ENCODE data around the gene TMEM147.

The TMEM147 gene, protein sequence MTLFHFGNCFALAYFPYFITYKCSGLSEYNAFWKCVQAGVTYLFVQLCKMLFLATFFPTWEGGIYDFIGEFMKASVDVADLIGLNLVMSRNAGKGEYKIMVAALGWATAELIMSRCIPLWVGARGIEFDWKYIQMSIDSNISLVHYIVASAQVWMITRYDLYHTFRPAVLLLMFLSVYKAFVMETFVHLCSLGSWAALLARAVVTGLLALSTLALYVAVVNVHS

DNA sequence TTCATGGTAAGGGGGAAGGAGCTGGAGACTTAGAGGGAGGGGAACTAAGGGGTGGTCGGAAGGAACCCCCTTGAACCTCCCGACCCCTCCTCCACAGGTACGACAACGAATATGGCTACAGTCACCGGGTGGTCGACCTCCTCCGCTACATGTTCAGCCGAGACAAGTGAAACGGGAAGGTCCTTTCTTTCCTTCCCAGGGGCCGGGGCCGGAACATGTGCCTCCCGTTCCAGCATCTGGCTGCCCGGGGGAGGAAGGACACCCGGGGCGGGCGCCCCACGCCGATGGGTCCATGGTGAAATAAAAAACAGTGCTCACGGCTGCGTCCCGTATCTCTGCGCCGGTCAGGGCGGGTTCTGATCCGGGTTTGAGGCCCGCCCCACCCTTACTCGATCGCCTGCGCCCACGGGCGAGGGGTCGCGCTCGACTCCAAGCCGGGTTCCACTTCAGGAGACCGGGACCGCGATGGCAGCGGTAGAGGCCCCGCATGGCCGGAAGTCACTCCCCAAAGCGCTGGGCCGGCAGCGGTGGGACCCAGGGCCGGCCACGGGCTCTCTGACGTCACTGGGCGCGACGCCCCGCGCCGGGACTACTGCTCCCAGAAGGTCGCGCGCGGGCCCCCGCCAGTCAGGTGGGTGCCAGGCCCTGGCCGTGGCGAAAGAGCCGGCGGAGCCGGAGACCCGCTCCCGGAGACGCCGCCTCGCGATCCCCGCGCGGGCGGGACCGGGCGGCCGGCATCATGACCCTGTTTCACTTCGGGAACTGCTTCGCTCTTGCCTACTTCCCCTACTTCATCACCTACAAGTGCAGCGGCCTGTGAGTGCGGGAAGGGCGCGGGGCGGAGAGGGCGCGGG is at the start of gene TMEM147:
Gene TMEM147 (plus strand): TSS at position 626 of the 854 bp plus-strand sequence. CDS start 114 bp downstream, at position 740.
- DNase-seq (ENCODE audit: low read depth in 2 of 3, low spot score in 2 of 3), result peak; percentile 77 to 78 (median 78)

DNA sequence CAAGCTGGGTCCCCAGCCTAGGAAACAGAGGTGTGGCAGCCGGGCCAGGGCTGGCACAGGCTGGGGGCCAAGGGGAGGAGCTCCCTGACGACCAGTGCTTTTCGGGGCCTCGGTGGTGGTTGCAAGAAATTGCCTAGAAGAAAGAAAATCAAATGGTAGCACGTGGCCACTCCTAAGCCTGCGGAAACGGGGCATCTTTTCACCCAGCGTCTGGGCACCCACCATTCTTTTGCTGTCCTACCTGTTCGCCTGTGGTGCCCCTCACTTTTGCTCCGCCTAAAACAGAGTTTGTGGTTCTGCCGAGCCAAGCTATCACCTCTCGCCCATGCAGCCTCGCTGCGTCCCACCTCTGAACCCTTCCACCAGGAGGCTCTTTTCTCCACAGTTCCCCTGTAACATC is 48.0 kb upstream of the TMEM147 start:
- DNase-seq (ENCODE audit: low read depth in 2 of 3, low spot score in 2 of 3), result no peak

DNA sequence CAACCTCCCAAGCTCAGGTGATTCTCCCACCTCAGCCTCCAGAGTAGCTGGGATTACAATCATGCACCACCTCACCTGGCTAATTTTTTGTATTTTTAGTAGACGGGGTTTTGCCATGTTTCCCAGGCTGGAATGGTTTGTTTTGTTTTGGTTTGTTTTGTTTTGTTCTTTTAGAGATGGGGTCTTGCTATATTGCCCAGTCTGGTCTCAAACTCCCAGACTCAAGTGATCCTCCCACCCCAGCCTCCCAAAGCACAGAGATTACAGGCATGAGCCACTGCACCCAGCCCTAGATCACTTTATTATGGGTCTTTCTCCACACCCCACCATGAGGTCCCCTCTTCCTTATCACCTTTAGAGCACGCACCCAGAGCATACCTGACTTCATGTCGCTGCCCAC is 47.2 kb upstream of the TMEM147 start:
- no peak for DNase-seq (ENCODE audit: low read depth in 2 of 3, low spot score in 2 of 3)

DNA sequence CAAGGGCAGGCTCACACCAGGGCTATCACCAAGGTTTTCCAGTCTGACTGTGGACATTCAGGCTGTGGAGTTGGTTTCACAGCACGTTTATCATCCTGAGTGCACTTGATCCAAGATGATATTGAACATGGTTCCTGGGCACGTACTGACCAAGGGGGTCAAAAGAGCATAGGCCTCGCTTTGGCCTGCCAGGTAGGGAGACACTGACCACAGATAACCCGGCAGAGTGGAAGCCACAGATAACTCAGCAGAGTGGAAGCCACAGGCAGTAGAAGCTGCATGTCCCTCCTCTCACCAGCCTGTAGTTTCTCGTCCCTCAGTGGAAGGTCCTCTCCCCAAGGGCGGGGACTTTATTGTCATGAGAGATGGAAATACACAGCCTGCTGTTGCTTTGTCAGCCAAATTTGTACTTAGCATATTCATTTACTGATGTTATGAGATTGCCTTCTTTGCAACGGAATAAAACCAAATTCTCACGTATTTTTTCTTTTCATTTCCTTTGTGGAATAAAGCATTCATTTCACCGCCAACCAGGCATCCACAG is 46.4 kb upstream of the TMEM147 start:
- DNase-seq (ENCODE audit: low read depth in 2 of 3, low spot score in 2 of 3), result no peak

DNA sequence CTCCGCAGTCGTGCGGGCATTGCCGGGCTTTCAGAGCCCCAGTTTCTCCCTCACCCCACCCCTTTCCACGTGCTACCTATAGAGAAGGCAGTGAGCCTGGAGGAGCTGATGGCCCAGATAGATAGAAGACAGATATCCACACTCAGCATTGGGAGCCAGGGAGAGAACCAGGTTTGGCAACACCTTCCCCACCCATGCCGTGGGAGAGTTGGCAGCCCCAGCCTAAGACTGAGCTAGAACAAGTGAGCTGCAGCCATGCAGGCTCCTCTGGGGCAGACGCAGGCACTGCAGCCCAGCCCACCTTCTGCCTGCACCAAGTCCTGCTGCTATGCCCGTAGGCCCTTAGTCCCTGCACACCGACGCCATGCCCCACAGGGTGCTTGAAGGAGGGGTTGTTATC is 44.8 kb upstream of the TMEM147 start:
- DNase-seq (ENCODE audit: low read depth in 2 of 3, low spot score in 2 of 3), result no peak

DNA sequence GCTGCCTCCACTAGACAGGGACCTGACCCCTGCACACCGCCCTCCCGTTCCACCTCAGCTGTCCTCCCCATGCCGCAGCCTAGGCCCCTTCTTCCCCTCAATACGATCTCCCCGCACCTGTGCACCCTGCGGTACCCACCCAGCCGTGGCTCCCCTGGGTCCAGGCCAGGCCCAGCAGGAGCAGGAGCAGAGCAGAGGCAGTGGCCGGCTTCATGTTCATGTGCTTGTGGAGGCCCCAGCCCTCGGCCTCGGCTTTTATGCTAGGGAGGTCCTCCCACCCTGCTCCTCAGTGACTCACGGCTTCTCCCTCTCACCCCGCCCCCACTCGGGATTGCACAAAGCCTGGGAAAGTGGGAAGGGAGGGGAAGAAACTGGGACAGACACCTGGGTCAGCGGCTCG is 43.7 kb upstream of the TMEM147 start:
- DNase-seq (ENCODE audit: low read depth in 2 of 3, low spot score in 2 of 3), result no peak

DNA sequence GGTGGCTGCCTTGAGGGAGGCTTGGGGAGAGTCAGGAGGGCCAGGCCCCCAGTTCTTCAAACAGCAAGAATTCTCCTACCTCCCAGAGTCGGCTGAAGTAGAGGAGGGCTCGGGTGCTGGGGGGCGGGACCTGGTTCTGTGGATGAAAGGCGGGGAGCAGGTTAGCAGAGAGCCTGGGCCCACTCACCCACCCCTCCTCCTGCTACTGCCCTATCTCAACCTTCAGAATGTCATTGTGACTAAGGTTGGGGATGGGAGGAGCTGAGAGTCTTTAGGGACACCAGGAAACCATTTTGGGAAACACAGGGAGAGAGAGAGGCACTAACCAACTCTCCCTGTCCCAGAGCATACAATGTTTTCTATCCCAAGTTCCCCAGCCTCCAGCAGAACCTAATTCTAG is 42.7 kb upstream of the TMEM147 start:
- DNase-seq (ENCODE audit: low read depth in 2 of 3, low spot score in 2 of 3), result no peak

DNA sequence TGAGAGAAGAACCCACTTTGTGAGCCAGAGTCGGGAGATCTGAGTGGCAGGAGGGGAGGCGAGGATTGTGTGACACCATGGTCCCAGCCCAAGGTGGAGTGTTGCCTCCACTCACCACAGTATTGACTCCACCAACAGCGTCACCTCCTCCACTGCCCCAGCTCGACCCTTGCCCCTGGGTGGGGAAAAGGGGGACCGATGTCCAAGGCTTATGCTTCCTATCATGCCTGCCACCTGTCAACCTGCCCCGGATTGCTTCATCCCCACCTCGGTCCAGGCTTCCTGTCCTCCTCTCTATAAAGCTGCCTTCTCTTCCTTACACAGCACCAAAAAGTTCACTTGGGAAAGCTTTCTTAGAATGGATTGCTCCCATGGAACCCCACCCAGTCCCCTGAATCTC is 39.4 kb upstream of the TMEM147 start:
- DNase-seq (ENCODE audit: low read depth in 2 of 3, low spot score in 2 of 3), result no peak

DNA sequence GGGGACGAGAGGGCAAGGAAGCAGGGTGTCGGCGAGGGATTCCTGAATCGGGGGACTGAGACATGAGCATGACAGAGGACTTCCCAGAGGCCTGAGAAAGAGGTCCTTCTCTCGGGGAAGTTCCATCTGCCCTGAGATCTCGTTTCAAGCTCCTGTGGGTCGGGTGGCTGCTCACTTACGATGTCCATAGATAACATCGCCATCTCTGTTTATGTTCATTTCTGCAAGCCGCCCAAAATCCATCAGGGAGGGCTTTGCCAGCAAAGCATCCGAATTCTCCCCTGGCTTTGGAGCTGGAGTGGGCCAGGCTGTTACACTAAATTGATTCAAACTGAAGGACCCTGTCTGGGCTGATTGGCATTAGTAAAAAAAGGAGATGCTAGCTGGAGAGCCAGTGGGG is 37.9 kb upstream of the TMEM147 start:
- no peak for DNase-seq (ENCODE audit: low read depth in 2 of 3, low spot score in 2 of 3)

DNA sequence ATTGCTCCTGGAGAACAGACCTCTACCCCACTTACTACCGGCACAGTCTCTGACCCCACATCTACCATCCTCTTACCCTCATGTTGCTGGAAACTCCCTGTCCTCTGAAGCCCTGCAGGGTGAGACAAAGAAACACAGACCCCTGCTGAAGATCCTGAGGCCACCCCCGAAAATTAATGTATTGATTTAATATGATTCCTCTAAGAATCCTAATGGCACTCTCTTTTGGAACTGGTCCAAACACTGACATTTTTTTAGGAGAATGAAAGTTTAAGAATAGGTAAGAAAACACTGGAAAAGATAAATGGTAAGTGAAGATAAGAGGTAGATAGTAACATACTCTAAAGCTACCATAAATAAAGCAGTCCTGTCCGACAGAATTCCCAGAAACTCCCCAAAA is 37.3 kb upstream of the TMEM147 start:
- no peak for DNase-seq (ENCODE audit: low read depth in 2 of 3, low spot score in 2 of 3)

DNA sequence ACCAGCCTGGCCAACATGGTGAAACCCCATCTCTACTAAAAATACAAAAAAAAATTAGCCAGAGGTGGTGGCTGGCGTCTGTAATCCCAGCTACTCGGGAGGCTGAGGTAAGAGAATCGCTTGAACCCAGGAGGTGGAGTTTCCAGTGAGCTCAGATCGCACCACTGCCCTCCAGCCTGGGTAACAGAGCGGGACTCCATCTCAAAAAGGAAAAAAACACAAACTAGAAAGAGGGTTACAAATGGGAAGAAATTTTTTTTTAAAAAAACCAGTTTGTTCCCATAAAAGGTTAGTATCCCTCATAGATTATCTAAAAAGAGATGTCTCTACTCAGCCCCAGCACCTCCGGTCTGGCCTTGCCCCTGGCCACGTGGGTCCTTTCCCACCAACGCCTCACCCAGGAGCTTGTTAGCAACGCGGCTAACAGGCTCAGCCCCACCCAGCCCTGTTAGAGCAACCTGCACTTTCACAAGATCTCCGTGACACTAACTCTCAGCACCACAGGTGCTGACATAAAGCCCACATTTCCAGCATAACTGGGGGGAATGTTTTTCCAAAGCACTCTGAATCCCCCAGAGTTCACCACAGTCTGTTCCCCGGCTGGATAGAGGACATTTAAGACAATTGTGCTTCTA is 36.3 kb upstream of the TMEM147 start:
- no peak for DNase-seq (ENCODE audit: low read depth in 2 of 3, low spot score in 2 of 3)

DNA sequence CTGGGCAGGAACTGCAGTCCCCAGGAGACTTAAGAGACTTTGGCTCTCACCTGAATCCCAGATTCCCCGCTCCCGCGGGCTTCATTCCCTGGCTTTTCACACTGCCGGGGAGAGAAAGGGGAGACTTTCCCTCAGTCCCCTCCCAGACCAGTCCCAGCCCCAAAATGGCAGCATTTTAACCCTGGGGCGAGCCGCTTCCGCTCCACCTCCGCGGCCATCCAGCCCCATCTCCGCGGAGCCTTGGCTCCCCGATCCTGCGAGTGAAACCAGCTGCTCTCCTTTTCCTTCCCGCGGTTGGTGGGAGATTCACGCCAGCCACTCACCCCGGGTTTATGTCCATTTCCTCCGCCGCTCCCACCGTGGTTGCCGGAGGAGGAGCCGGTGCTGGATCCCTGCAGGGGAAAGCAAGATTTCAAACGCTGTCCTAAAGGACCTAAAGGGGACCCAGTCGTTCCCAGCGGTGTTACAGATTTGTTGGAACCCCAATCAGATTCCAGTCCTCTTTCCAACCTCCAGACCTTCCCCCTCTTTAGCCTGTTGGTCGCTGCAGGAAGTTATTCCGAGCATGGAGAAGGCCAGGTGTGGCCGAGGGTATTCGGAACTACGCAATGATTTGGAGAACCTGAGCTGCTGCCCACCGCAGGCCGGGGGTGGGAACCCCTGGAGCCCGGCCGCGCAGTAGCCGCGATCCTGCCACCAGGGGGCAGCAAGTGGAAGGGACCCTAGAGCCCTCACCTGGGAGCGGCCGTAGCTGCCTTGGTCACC is 35.4 kb upstream of the TMEM147 start:
- peak; percentile 16 to 72 (median 68) for DNase-seq (ENCODE audit: low read depth in 2 of 3, low spot score in 2 of 3)

DNA sequence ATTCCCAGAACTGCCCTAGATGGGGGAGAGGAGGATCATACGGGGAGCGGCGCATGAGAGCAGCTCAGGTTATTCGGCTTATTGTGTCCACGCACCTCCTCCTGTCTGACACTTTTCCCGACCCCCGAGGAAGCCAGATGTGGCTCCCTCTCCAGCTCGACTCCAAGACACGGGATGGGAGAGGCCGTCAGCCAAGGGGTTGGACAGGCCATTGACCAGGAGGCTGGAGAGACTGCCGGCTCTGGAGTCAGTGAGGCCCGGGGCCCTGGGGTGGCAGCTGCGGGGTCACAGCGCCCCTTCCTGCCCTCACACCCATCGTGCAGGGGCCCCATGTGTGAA is 34.8 kb upstream of the TMEM147 start:
- DNase-seq (ENCODE audit: low read depth in 2 of 3, low spot score in 2 of 3), result no peak

DNA sequence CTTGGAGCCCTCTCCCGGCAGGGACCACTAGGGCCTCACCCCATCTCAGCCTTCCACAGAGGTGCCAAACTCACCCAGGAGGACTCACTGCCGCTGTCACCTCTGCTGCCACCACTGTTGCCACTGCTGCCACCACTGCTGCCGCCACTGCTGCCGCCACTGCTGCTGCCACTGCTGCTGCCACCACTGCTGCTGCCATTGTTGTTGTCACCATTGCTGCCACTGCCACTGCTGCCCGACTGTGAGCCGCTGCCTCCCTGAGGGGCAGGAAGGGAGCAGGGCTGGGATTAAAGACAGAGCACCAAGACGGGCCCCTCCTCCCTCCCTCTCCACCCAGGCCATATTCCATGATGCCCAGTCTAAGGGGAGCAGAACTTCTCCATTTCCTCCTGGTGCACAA is 34.1 kb upstream of the TMEM147 start:
- no peak for DNase-seq (ENCODE audit: low read depth in 2 of 3, low spot score in 2 of 3)

DNA sequence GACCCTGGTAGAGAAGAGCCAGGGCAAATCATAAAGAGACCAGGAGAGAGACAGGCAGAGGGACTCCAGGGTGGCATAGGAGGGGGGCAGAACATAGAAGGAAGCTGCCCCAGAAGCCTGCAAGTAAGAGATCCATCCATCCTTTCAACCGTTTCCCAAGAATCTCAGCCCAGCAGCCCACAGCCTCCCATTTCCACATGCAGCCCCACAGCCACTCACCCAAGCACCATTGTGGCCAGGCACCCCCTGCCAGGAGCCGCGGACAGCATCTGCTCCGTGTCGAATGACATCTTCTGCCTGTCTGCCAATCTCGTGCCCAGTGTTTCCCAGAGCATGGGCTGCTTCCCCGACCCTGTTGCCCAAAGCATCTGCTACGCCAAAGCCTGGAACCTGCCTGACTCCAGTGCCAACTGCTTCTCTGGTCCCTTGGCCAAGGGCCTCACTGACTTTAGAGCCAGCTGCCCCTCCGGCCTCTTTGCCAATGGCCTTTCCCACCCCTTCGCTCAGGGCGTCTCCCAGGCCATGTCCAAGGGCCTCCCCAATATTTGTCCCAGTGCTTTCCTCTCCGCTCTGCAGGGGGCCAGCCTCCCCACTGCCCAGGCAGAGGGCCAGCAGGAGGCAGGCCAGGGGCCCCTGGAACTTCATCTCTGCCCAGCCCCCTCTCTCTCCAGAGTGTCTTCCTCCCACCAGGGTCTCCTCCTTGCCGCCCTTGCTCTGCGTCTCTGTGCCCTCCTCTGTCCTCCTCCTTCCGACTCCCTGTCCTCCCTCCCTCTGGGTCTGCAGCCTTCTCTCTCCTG is 32.4 kb upstream of the TMEM147 start:
- DNase-seq (ENCODE audit: low read depth in 2 of 3, low spot score in 2 of 3), result no peak

DNA sequence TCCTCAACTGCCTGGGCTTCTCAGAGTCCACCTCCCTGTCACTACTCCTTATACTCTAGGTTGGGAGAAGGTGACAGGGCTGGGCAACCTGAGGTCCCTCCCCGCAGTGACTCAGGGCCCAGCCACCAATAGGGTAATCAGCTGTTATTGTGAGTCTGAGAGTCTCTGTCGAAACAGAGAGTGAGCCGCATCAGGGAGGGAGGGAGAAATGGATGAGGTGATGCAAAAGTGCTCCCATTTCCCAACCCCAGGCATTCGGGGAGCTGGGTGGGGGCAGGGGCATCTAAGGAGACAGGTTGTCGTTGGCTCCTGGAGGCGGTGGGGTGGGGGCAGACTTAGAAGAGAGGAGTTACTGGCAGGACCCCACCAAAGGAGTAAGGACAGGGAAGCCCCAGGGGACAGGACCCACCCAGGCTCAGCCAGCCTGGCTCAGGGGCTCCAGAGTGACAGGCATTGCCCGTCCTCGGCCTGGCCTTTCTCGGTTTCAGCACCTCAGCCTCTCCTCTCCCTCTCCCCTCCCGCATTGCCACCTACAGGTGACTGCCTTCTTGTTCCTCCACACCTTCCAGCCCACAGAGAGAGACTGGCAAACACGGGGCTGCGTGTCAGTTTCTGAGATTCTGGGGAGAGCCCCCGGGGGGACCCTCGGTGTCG is 31.7 kb upstream of the TMEM147 start, which contains the start of gene DMKN:
Gene DMKN (minus strand): TSS at position 22 of the 654 bp plus-strand sequence. CDS start 174 bp downstream, outside the sequence.
- DNase-seq (ENCODE audit: low read depth in 2 of 3, low spot score in 2 of 3), result no peak

DNA sequence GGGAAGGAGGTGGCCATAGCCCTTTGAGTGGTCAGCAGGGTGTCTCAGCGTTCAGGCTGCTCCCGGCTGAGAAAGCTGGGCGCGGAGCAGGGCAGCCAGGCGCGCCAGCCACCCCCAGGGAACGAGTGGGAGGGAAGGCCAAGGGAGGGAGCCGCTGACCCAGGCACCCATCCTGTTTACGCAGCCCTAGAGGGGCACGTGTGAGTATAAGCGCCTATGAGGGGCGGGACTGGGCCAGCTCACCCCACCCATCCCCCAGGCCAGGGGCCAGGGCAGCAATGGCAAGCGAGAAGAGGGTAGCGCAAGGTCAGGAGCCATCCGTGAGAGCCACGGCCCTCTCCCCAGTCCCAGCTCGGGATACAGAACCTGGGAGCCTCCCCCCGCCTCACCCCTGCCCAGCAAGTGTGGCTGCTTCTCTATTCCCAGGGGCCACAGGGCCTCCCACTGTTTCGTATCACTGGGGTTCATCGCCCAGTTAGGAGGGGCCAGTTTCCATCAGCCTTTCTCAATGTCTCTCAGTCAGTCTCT is 31.1 kb upstream of the TMEM147 start:
- no peak for DNase-seq (ENCODE audit: low read depth in 2 of 3, low spot score in 2 of 3)

DNA sequence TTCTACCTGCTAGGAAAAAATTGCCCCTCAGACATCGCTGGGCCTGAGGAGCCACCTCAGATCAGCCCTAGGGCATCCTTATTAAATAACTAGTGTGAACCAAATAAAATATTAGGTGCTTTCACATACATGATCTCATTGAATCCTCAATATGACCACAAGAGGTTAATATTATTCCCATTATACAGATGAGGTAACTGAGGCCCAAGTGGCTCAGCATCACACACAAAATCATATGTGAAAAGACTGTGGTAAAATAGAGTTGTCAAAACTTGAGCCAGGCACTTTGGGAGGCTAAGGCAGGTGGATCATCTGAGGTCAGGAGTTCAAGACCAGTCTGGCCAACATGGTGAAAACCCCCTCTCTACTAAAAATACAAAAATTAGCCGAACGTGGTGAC is 29.1 kb upstream of the TMEM147 start:
- DNase-seq (ENCODE audit: low read depth in 2 of 3, low spot score in 2 of 3), result no peak

DNA sequence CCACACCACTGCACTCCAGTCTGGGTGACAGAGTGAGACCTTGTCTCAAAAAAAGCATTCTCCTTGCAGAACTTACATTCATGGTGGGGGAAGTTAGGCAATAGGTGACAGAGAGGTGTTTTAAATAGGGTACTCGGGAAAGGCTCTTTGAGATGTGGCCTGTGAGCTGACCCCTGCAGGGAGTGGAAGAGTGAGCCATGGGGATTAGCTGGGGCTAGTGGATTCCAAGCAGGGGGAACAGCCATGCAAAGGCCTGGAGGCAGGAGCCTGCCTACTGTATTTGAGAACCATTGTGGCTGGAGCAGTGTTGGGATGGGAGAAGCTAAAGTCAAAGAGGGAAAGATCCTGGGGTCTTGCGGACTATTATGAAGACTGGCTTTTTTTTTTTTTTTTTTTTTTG is 28.1 kb upstream of the TMEM147 start:
- DNase-seq (ENCODE audit: low read depth in 2 of 3, low spot score in 2 of 3), result no peak

DNA sequence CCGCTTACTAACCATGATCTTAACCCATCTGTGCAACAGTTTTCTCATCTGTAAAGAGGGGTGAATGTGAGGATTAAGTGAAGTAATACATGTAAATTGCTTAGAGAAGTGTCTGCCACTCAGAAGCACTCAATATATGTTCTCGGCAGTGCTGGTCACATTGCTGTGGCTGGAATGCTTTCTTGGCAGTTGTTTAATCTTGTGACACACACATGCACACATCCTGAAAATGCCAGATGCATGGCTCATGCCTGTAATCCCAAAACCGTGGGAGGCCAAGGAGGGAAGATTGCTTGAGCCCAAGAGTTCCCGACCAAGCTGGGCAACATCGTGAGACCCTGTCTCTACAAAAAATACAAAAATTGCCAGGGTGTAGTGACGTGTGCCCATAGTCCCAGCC is 27.1 kb upstream of the TMEM147 start:
- DNase-seq (ENCODE audit: low read depth in 2 of 3, low spot score in 2 of 3), result no peak
